ENCODE results near the gene NPAS2.

- TF ChIP-seq CTCF (IDR thresholded peaks at IDR 0.05 in 2 of 3, conservative IDR thresholded peaks at IDR 0.05 in 1 of 3; ENCODE audit: borderline replicate concordance in 1 of 3, insufficient read depth in 1 of 3, low read depth in 2 of 3, low read length in 2 of 3) (no peak), MAX (IDR thresholded peaks at IDR 0.05) (no peak), POLR2AphosphoS5 (IDR thresholded peaks at IDR 0.05; ENCODE audit: low read depth, low read length) (no peak), EZH2phosphoT487 (IDR thresholded peaks at IDR 0.05; ENCODE audit: borderline replicate concordance) (no peak), POLR2A (IDR thresholded peaks at IDR 0.05; ENCODE audit: borderline replicate concordance, extremely low read depth, insufficient read depth, insufficient read length) (no peak)
Observed at GRCh38 chr2:100980046-100980445, 160.1 kb downstream of the NPAS2 start.

All from HCT116 (cell line).